ENCODE measurements around the gene NUDT1. TPM values are rescaled to one million over a fixed set of nuclear protein-coding genes. Genes with fewer than 3 reads are reported as not detected.

Gene NUDT1
- total RNA-seq, 4 donors from 2014 or later: 12.9 to 37.6 (median 26.6) TPM

DNA sequence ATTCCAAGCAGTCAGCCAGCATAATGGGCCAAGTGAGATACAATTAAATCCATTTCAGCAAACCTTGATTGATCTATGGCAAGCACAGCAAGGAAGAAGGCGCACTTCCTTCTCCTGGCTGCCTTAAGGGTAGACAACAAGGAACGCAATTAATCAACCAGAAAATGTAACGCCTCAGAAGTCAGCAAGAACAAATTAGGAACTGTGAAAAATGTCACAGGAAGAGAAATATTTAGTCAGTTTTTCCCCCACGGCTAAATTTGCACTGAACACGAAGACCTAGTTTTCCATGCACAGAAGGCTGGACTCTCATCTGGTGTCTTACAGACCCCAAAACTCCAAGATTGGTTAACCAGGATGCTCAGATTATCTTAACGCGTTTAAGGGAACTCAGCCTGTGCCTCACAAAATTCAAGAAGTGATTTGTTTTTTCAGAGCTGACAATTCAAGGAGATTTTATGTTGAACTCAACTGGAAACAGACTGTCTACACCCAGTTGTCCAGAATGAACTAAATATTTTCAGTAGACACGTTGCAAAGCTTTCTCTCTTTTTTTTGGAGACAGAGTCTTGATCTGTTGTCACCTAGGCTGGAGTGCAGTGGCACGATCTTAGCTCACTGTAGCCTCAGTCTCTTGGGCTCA is 58.0 kb downstream of the NUDT1 start:
- Histone ChIP-seq H3K27me3 (no peaks in the 10 kb centered on the region), H3K36me3 (no peaks in the 10 kb centered on the region), H3K4me3 (no peak overlapping the region), H3K9me3 (no peaks in the 10 kb centered on the region), H3K27ac (peak overlapping the region in 3 of 4 donors; percentile 25 to 75 (median 60)), H3K4me1 (peaks cover 0 to 14% (median 0%) of the 10 kb centered on the region in 4 donors)
- 56 to 68% methylated on average over 9 of the region's 9 CpGs for WGBS, 2 donors
- DNase-seq (ENCODE audit: low spot score in 2 of 2): no peak
- no peak for TF ChIP-seq EP300 (IDR thresholded peaks at IDR 0.05)

Other genes with a start within 250 kb of the NUDT1 start
- 100 to 1,000 TPM in 1 of 4 donors, 10 to 100 TPM in 3; 60.3 to 149 (median 73.7) TPM for gene MAD1L1, start 9.3 kb upstream of the NUDT1 start, total RNA-seq
- 10 to 100 TPM; 13.4 to 24.7 (median 15.8) TPM for gene MRM2, start within 50 bp of the NUDT1 start, total RNA-seq
- 10 to 100 TPM in 3 of 4 donors, 1 to 10 TPM in 1; 8.6 to 39.6 (median 18.9) TPM for gene SNX8, start 72.2 kb downstream of the NUDT1 start, total RNA-seq
- 100 to 1,000 TPM; 124 to 232 (median 147) TPM for gene EIF3B, start 112.6 kb downstream of the NUDT1 start, total RNA-seq
- 10 to 100 TPM; 21.0 to 29.9 (median 29.3) TPM for gene CHST12, start 161.4 kb downstream of the NUDT1 start, total RNA-seq
- gene GRIFIN, start 234.2 kb downstream of the NUDT1 start, total RNA-seq: not detected